Left ventricle myocardium inferior (tissue), 1 donor: ENCODE measurements around the gene SLC8A1. TPM values are rescaled to one million over a fixed set of nuclear protein-coding genes. Genes with fewer than 3 reads are reported as not detected.

Experiments used
- DNase-seq: peaks from one replicate; pipeline ENCODE4 v3.0.0-alpha.2; 2020
- H3K27ac ChIP-seq: fragments of 200-600 bp; replicated peaks from 2 replicates; pipeline ENCODE4 v1.8.0; 2021
- H3K27me3 ChIP-seq: fragments of 200-600 bp; 2 replicates; pipeline ENCODE4 v1.8.0; 2021; ENCODE audit warnings: low read depth
- H3K36me3 ChIP-seq: fragments of 200-600 bp; 2 replicates; pipeline ENCODE4 v1.8.0; 2021
- H3K4me1 ChIP-seq: fragments of 200-600 bp; 2 replicates; pipeline ENCODE4 v1.8.0; 2021
- H3K4me3 ChIP-seq: fragments of 200-600 bp; 2 replicates; pipeline ENCODE4 v1.8.0; 2021; ENCODE audit warnings: mild to moderate bottlenecking, moderate library complexity
- H3K9me3 ChIP-seq: fragments of 200-600 bp; replicated peaks from 2 replicates; pipeline ENCODE4 v1.8.0; 2021
- CTCF ChIP-seq: fragments of 200-600 bp; IDR thresholded peaks from 2 replicates; pipeline ENCODE4 v1.8.0; 2021; ENCODE audit warnings: antibody characterized with exemption, mild to moderate bottlenecking, borderline replicate concordance
- intact Hi-C: fragments of 100-400 bp; cut with micrococcal nuclease; formaldehyde crosslinking; loops from one replicate; pipeline ENCODE4 v1.11.0; 2022
- total RNA-seq: library from RNA; stranded (reverse); fragmentation: NEBNext Ultra II Directional; extraction: Animal tissue kit (Norgen Biotek cat#: 25700); gene quantifications from one replicate; pipeline ENCODE4 v1.2.1, GENCODE V29; 2021
- donor health status: DM: no; HTN: yes; CAD: no; lungs with severe emphysema.

Gene SLC8A1
- total RNA-seq, 1 donor from 2014 or later: 990 TPM

- H3K9me3 ChIP-seq: no peaks in the 10 kb centered on the region
- intact Hi-C loops: no loop called here
Measured at GRCh38 chr2:40047406-40047805, 404.5 kb downstream of the SLC8A1 start.

More at GRCh38 chr2:40047406-40047805, 404.5 kb downstream of the SLC8A1 start:
- no peaks in the 10 kb centered on the region for H3K27me3 ChIP-seq
- H3K4me1 ChIP-seq: peaks cover 9% of the 10 kb centered on the region
- no peak overlapping the region for H3K4me3 ChIP-seq
- H3K36me3 ChIP-seq: no peaks in the 10 kb centered on the region
- TF ChIP-seq CTCF: no peak
- DNase-seq: no peak
- no peak overlapping the region for H3K27ac ChIP-seq
